Heart left ventricle (tissue), 16 donors: Measurements from ENCODE around the gene OR5W2. TPM values are rescaled to one million over a fixed set of nuclear protein-coding genes. Genes with fewer than 3 reads are reported as not detected.
"Not testable (repeated sequence)": the region's sequence is repeated elsewhere in the genome, so short reads cannot be mapped to it uniquely, and the experiment has no call there.

Source experiments
- ATAC-seq, 4 donors: fragments of 200-7000 bp; cut with Tn5 transposase; one replicate each; pipeline ENCODE4 v1.9.1; 2020 to 2022; ENCODE audit warnings: moderate library complexity in 4 of 4, mild to moderate bottlenecking in 3 of 4, moderate number of reproducible peaks in 1 of 4
- DNase-seq, 5 donors: peaks; one replicate each; pipeline ENCODE4 v3.0.0-alpha.2; 2020
- H3K27ac ChIP-seq, 12 donors: fragments of 200-600 bp; sonication (generic) in 4 of 12; one replicate each; pipeline versions ENCODE4 v1.5.0 to v1.8.0; 2016 to 2022; ENCODE audit warnings: mild to moderate bottlenecking in 2 of 12
- H3K27me3 ChIP-seq, 9 donors: fragments of 200-600 bp; sonication (generic) in 2 of 9; one replicate each; pipeline versions ENCODE4 v1.5.1 to v1.8.0; 2016 to 2022; ENCODE audit warnings: mild to moderate bottlenecking in 3 of 9
- H3K36me3 ChIP-seq, 9 donors: fragments of 200-600 bp; sonication (generic) in 2 of 9; one replicate each; pipeline versions ENCODE4 v1.5.0 to v1.8.0; 2018 to 2022; ENCODE audit warnings: mild to moderate bottlenecking in 2 of 9
- H3K4me1 ChIP-seq, 12 donors: fragments of 200-600 bp; sonication (generic) in 4 of 12; one replicate each; pipeline versions ENCODE4 v1.5.0 to v1.8.0; 2016 to 2022; ENCODE audit warnings: mild to moderate bottlenecking in 3 of 12
- H3K4me3 ChIP-seq, 12 donors: fragments of 200-600 bp; sonication (generic) in 4 of 12; one replicate each; pipeline versions ENCODE4 v1.5.0 to v1.8.0; 2017 to 2022; ENCODE audit warnings: mild to moderate bottlenecking in 9 of 12, moderate library complexity in 4 of 12
- H3K9me3 ChIP-seq, 12 donors: fragments of 200-600 bp; sonication (generic) in 4 of 12; one replicate each; pipeline versions ENCODE4 v1.5.0 to v1.8.0; 2016 to 2022; ENCODE audit warnings: mild to moderate bottlenecking in 1 of 12
- WGBS, 4 donors: extraction: QIAGEN DNeasy Blood & Tissue Kit in 2 of 4; methylation state at CpG; one replicate each; pipeline versions ENCODE4 v1.1.5 to v1.1.7; 2013 to 2018; 5-methylcytosine and 5-hydroxymethylcytosine counted together
- intact Hi-C, 10 donors: fragments of 100-400 bp; cut with DNase I; formaldehyde crosslinking; loops; one replicate each; pipeline versions ENCODE4 v1.11.1 to v1.14.2; 2022
- polyA plus RNA-seq, 2 donors: library from polyadenylated mRNA; stranded (reverse); fragments of 200-250 nt; gene quantifications; one replicate each; pipeline ENCODE4 v1.2.3, GENCODE V29; 2013
- total RNA-seq, 9 donors: library from RNA; depleted of rRNA in 2 of 9; stranded (reverse); fragments of >200 nt in 2 of 9; fragmentation: NEBNext Ultra II Directional in 3 of 9; extraction: Animal tissue kit (Norgen Biotek cat#: 25700) in 3 of 9; gene quantifications; one replicate each; pipeline versions ENCODE4 v1.1.0 to v1.2.4, GENCODE V29; 2016 to 2023
- donor health status: ischemic (EF 13 %, LVEDD 7.1; RV severe dilation, severe dysfunction).
- donor health status: healthy with polysubstance abuse.
- donor health status: DM: no; HTN: yes; CAD: no.
- donor health status: DM: no; HTN: no; CAD: no.
- donor health status: ischemic (EF 25% LVEDD 6.9; RV normal size, moderate dysfunction).
- donor health status: ischemic (EF 25% LVEDD 5.7; RV mildly dilated, moderate dysfunction).
- donor health status: healthy.
- donor health status: DM: yes; HTN: yes; CAD: no.
- donor health status: ischemic (EF 35%, LVEDD 5.7; RV mildly dilated, moderate dysfunction).
- donor health status: nonischemic (EF 11% LVEDD 7.7; RV severe dilation, severe dysfunction).
- donor health status: DM: yes; HTN: yes; CAD: no.
- donor health status: PGD.
- donor health status: ischemic (EF 29% LVEDD 5.4; RV normal size, mild dysfunction).
- donor health status: nonischemic (EF 23%, LVEDD 6.1; RV moderate dilation, normal function).

The OR5W2 gene
- total and polyA plus RNA-seq, 11 donors, result not detected

- ATAC-seq, H3K27me3 ChIP-seq, H3K36me3 ChIP-seq, H3K27ac ChIP-seq, intact Hi-C loops, H3K9me3 ChIP-seq, H3K4me1 ChIP-seq: not testable (repeated sequence)
- DNase-seq, result peak in 1 of 5 donors; percentile 52
- peak overlapping the region in 3 of 12 donors; percentile 10 to 26 (median 16) for H3K4me3 ChIP-seq
- WGBS, 4 donors, result 14 to 56% (median 25%) methylated on average over 23 to 34 of the region's 34 CpGs
Measured at GRCh38 chr11:55873146-55873545, 41.2 kb downstream of the OR5W2 start.

- WGBS, 4 donors, result 9 to 53% (median 29%) methylated on average over 11 to 33 of the region's 33 CpGs
- H3K27me3 ChIP-seq, H3K36me3 ChIP-seq, intact Hi-C loops, H3K27ac ChIP-seq, H3K4me1 ChIP-seq, ATAC-seq, H3K9me3 ChIP-seq: not testable (repeated sequence)
- peak in 1 of 5 donors; percentile 56 for DNase-seq
- H3K4me3 ChIP-seq, result peak overlapping the region in 3 of 12 donors; percentile 10 to 26 (median 16)
Measured at GRCh38 chr11:55872731-55873130, 41.7 kb downstream of the OR5W2 start.

GRCh38 chr11:55867354-55867753 lies 47.0 kb downstream of the OR5W2 start:
- DNase-seq, H3K9me3 ChIP-seq, H3K4me1 ChIP-seq, H3K4me3 ChIP-seq, H3K27me3 ChIP-seq, intact Hi-C loops, ATAC-seq, H3K27ac ChIP-seq, H3K36me3 ChIP-seq: not testable (repeated sequence)
- 77 to 81% (median 78%) methylated on average over 4 of the region's 4 CpGs for WGBS, 4 donors

Other genes with a start within 250 kb of the OR5W2 start
- gene OR5D13, start 141.1 kb downstream of the OR5W2 start, total RNA-seq, result not detected
- gene OR5D13, start 141.1 kb downstream of the OR5W2 start, polyA plus RNA-seq, result not detected
- gene OR5D14, start 119.0 kb downstream of the OR5W2 start, total RNA-seq, result not detected
- gene OR5D14, start 119.0 kb downstream of the OR5W2 start, polyA plus RNA-seq, result not detected
- gene OR5L1, start 103.2 kb downstream of the OR5W2 start, total RNA-seq, result not detected
- gene OR5L1, start 103.2 kb downstream of the OR5W2 start, polyA plus RNA-seq, result not detected
- not detected for gene OR5D18, start 95.0 kb downstream of the OR5W2 start, total RNA-seq
- gene OR5D18, start 95.0 kb downstream of the OR5W2 start, polyA plus RNA-seq, result not detected
- not detected for gene OR5L2, start 87.4 kb downstream of the OR5W2 start, total RNA-seq
- gene OR5L2, start 87.4 kb downstream of the OR5W2 start, polyA plus RNA-seq, result not detected
- gene OR5D16, start 75.8 kb downstream of the OR5W2 start, total RNA-seq, result not detected
- not detected for gene OR5D16, start 75.8 kb downstream of the OR5W2 start, polyA plus RNA-seq
- not detected for gene TRIM51, start 31.3 kb downstream of the OR5W2 start, total RNA-seq
- gene TRIM51, start 31.3 kb downstream of the OR5W2 start, polyA plus RNA-seq, result not detected
- not detected for gene OR5I1, start 21.8 kb upstream of the OR5W2 start, total RNA-seq
- gene OR5I1, start 21.8 kb upstream of the OR5W2 start, polyA plus RNA-seq, result not detected
- not detected for gene OR10AG1, start 55.4 kb upstream of the OR5W2 start, total RNA-seq
- not detected for gene OR10AG1, start 55.4 kb upstream of the OR5W2 start, polyA plus RNA-seq
- gene OR5F1, start 80.0 kb upstream of the OR5W2 start, total RNA-seq, result not detected
- not detected for gene OR5F1, start 80.0 kb upstream of the OR5W2 start, polyA plus RNA-seq
- gene OR5AS1, start 113.1 kb upstream of the OR5W2 start, total RNA-seq, result not detected
- not detected for gene OR5AS1, start 113.1 kb upstream of the OR5W2 start, polyA plus RNA-seq
- gene OR8I2, start 178.7 kb upstream of the OR5W2 start, total RNA-seq, result not detected
- not detected for gene OR8I2, start 178.7 kb upstream of the OR5W2 start, polyA plus RNA-seq
- not detected for gene OR8H2, start 189.1 kb upstream of the OR5W2 start, total RNA-seq
- gene OR8H2, start 189.1 kb upstream of the OR5W2 start, polyA plus RNA-seq, result not detected
- not detected for gene OR8H3, start 207.8 kb upstream of the OR5W2 start, total RNA-seq
- not detected for gene OR8H3, start 207.8 kb upstream of the OR5W2 start, polyA plus RNA-seq
- gene OR8J3, start 225.6 kb upstream of the OR5W2 start, total RNA-seq, result not detected
- not detected for gene OR8J3, start 225.6 kb upstream of the OR5W2 start, polyA plus RNA-seq
- not detected for gene OR8K5, start 245.7 kb upstream of the OR5W2 start, total RNA-seq
- not detected for gene OR8K5, start 245.7 kb upstream of the OR5W2 start, polyA plus RNA-seq